ENCODE results near the gene JPT2. TPM values are rescaled to one million over a fixed set of nuclear protein-coding genes. Genes with fewer than 3 reads are reported as not detected.
A peak's percentile ranks its signal among the peaks of the same experiment; 100 is the strongest.

The JPT2 gene
- total and polyA plus RNA-seq, 10 of the 15 experiments (the other 5 are each of a cell fraction or from before 2014, with no cell fraction given) = 11.7 to 78.4 (median 48.4) TPM

- in situ Hi-C loops (cut with MboI) (no loop called here), intact Hi-C loops (cut with micrococcal nuclease; ENCODE audit: unreplicated experiment) (loop anchor here (5.0 kb wide), 1 partner anchor 64 kb away; the partner anchor contains the start of genes EME2, MRPS34 and NME3)
- ATAC-seq (no peak), DNase-seq (ENCODE audit: low read depth, low spot score) (no peak), FAIRE-seq (no peak)
- TF ChIP-seq PAX5 (IDR thresholded peaks at IDR 0.05; ENCODE audit: borderline replicate concordance, low read depth, low read length) = no peak
- no peak for TF ChIP-seq MTA2 (IDR thresholded peaks at IDR 0.05; ENCODE audit: low read depth)
- no peak for TF ChIP-seq TARDBP (IDR thresholded peaks at IDR 0.05; ENCODE audit: borderline replicate concordance)
- TF ChIP-seq POLR2A (IDR thresholded peaks at IDR 0.05; ENCODE audit: low read depth, low read length) = 0 out of 2 replicates have a peak, but pooled peaks have one; percentile 8
- no peak for TF ChIP-seq NR2C2 (IDR thresholded peaks at IDR 0.05; ENCODE audit: borderline replicate concordance, control insufficient read depth, insufficient read length, low read depth)
- ChIA-PET CTCF (interaction anchor here (0.7 to 1.9 kb wide), 4 partner anchors 9 to 31 kb away, joined by 3 to 6 read pairs (median 4); no protein-coding TSS in a partner anchor), RAD21 (ENCODE audit: unreplicated experiment) (interaction anchor here (1.0 to 1.1 kb wide), 2 partner anchors 74 to 288 kb away, joined by 3 to 4 read pairs; partner anchors contain the start of genes NUBP2, SPSB3 and UQCC4), POLR2A (interaction anchor here (0.8 kb wide), 1 partner anchor 9 kb away, joined by 4 read pairs; no protein-coding TSS in a partner anchor), SMC1A (ENCODE audit: uncharacterized antibody, unreplicated experiment) (interaction anchor here (0.8 to 1.8 kb wide), 4 partner anchors 15 to 92 kb away, joined by 3 to 4 read pairs (median 3); partner anchors contain the start of genes NUBP2 and SPSB3)
- Histone ChIP-seq H3K4me3 (peak overlapping the region; percentile 73), H3K79me2 (ENCODE audit: control insufficient read depth, insufficient read depth, low read length) (peaks cover 42% of the 10 kb centered on the region), H3K9ac (ENCODE audit: control insufficient read depth, insufficient read depth, low read length) (no peak overlapping the region), H3K9me3 (replicated peaks; ENCODE audit: control insufficient read depth, insufficient read depth, low read length) (no peaks in the 10 kb centered on the region), H4K20me1 (ENCODE audit: control insufficient read depth, insufficient read depth) (peaks cover 4% of the 10 kb centered on the region; the same call in 1 of the 2 replicates), H3K27me3 (replicated peaks in 1 of 2; ENCODE audit: control insufficient read depth in 2 of 2, insufficient read depth in 2 of 2, low read length in 1 of 2) (no peaks in the 10 kb centered on the region), H3K4me2 (ENCODE audit: control insufficient read depth, insufficient read depth) (peak overlapping the region; percentile 79), H3K4me1 (ENCODE audit: control insufficient read depth, insufficient read depth, low read length) (peaks cover 20% of the 10 kb centered on the region), H2AFZ (ENCODE audit: control insufficient read depth, low read depth, low read length) (no peak overlapping the region), H3K27ac (ENCODE audit: control insufficient read depth, insufficient read depth) (no peak overlapping the region), H3K36me3 (ENCODE audit: control insufficient read depth in 2 of 2, insufficient read depth in 2 of 2, low read length in 1 of 2) (no peaks in the 10 kb centered on the region; a peak in 3 of 4 replicates)
- WGBS (ENCODE audit: insufficient coverage, insufficient replicate concordance, low lambda C conversion rate, missing lambda C conversion rate) = 95% methylated on average over 18 of the region's 18 CpGs
- TSS peak; percentile 59 for BruUV-seq (replicated peaks)
These were observed 30.1 kb downstream of the JPT2 start for GRCh38 chr16:1708083-1708767.

- FAIRE-seq = no peak
- POLR2A ChIA-PET = interaction anchor here (0.7 kb wide), 1 partner anchor 31 kb away, joined by 3 read pairs; the partner anchor contains the start of gene JPT2
- no TSS peak for BruUV-seq (replicated peaks)
- CTCF ChIA-PET = interaction anchor here (1.2 to 1.9 kb wide), 3 partner anchors 9 to 32 kb away, joined by 3 to 6 read pairs (median 4); no protein-coding TSS in a partner anchor
- intact Hi-C loops (cut with micrococcal nuclease; ENCODE audit: unreplicated experiment) = loop anchor here (5.0 kb wide), 1 partner anchor 64 kb away; the partner anchor contains the start of genes EME2, MRPS34 and NME3
- 97% methylated on average over 13 of the region's 13 CpGs for WGBS (ENCODE audit: insufficient coverage, insufficient replicate concordance, low lambda C conversion rate, missing lambda C conversion rate)
- DNase-seq (ENCODE audit: low read depth, low spot score) = no peak
- H3K27me3 ChIP-seq (replicated peaks in 1 of 2; ENCODE audit: control insufficient read depth in 2 of 2, insufficient read depth in 2 of 2, low read length in 1 of 2) = no peaks in the 10 kb centered on the region
- no peak overlapping the region for H3K9ac ChIP-seq (ENCODE audit: control insufficient read depth, insufficient read depth, low read length)
- H3K79me2 ChIP-seq (ENCODE audit: control insufficient read depth, insufficient read depth, low read length) = peaks cover 47% of the 10 kb centered on the region
- H3K4me2 ChIP-seq (ENCODE audit: control insufficient read depth, insufficient read depth) = peak overlapping the region; percentile 44
- H3K9me3 ChIP-seq (replicated peaks; ENCODE audit: control insufficient read depth, insufficient read depth, low read length) = no peaks in the 10 kb centered on the region
- no peak for ATAC-seq
- peaks cover 26% of the 10 kb centered on the region for H3K4me1 ChIP-seq (ENCODE audit: control insufficient read depth, insufficient read depth, low read length)
- peaks cover 4% of the 10 kb centered on the region; the same call in 1 of the 2 replicates for H4K20me1 ChIP-seq (ENCODE audit: control insufficient read depth, insufficient read depth)
- H3K27ac ChIP-seq (ENCODE audit: control insufficient read depth, insufficient read depth) = no peak overlapping the region
- no peak overlapping the region for H3K4me3 ChIP-seq
- TF ChIP-seq SREBF2 (IDR thresholded peaks at IDR 0.05; ENCODE audit: low read length) (no peak), ZNF217 (IDR thresholded peaks at IDR 0.05) (no peak), MAX (IDR thresholded peaks at IDR 0.05; ENCODE audit: low read depth, low read length) (no peak)
- no peaks in the 10 kb centered on the region; a peak in 3 of 4 replicates for H3K36me3 ChIP-seq (ENCODE audit: control insufficient read depth in 2 of 2, insufficient read depth in 2 of 2, low read length in 1 of 2)
- SMC1A ChIA-PET (ENCODE audit: uncharacterized antibody, unreplicated experiment) = interaction anchor here (1.1 to 1.5 kb wide), 2 partner anchors 14 to 74 kb away, joined by 3 read pairs; partner anchors contain the start of genes NUBP2 and SPSB3
- RAD21 ChIA-PET (ENCODE audit: unreplicated experiment) = no interaction called here
- in situ Hi-C loops (cut with MboI) = no loop called here
- no peak overlapping the region for H2AFZ ChIP-seq (ENCODE audit: control insufficient read depth, low read depth, low read length)
These were observed 30.7 kb downstream of the JPT2 start for GRCh38 chr16:1708768-1709180.
